HG03354 (cell line): ENCODE results near the gene EML5.

Experiments used
- ATAC-seq: cut with Tn5 transposase; IDR thresholded peaks from one replicate; pipeline ENCODE4 v1.9.1; 2021; ENCODE audit warnings: mild to moderate bottlenecking; ENCODE audit not compliant: unreplicated experiment, poor library complexity, severe bottlenecking

The EML5 gene

DNA sequence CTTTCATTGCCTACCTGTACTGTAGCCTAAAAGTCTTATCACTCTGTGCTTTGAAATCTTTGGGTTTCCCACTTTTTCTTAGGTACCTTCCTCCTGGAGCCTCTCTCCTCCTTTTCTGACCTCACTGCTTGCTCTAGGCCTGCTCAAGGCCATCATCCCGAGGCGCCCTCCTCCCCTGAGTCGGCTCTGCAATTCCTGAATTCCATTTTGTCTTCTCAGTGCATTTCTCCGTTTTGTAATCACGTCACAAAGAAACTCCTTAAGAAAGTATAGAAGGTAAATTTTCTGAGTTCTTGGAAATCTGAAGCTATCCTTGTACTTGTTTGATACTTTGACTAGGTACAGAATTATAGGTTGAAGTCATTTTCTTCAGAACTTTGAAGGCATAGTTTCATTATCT is 204.7 kb downstream of the EML5 start:
- ATAC-seq: no peak

DNA sequence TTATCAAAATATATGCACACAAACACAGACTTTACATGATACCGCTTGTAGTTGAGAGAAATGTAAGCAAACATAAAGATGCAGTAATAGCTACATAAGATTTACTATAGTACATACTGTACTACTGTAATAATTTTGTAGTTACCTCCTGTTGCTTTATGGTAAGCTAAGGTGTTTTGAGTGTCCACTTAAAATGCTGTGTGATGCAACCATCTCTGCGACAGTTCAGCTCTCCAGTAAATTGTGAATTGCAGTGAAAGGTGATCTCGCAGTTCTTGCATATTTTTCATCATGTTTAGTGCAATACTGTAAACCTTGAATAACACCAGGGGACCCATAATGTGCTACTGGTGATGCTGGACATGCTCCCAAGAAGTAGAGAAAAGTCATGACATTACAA is 208.3 kb downstream of the EML5 start:
- ATAC-seq: no peak

- no peak for ATAC-seq
These were observed 216.5 kb downstream of the EML5 start for GRCh38 chr14:88576222-88576621.

- no peak for ATAC-seq
These were observed 220.6 kb downstream of the EML5 start for GRCh38 chr14:88572117-88572516.

DNA sequence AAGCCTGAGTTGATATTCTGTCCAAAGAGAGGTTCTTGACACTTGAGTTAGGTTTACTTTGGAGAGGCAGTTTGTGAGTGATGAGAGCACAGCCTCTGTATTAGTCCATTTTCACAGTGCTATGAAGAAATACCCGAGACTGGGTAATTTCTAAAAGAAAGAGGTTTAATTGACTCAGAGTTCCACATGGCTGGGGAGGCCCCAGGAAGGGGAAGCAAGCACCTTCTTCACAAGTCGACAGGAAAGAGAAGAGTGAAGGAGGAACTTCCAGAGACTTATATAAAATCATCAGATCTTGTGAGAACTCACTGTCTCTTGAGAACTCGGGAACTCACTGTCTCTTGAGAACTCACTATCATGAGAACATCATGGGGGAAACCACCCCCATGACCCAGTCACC is 224.6 kb downstream of the EML5 start:
- no peak for ATAC-seq

DNA sequence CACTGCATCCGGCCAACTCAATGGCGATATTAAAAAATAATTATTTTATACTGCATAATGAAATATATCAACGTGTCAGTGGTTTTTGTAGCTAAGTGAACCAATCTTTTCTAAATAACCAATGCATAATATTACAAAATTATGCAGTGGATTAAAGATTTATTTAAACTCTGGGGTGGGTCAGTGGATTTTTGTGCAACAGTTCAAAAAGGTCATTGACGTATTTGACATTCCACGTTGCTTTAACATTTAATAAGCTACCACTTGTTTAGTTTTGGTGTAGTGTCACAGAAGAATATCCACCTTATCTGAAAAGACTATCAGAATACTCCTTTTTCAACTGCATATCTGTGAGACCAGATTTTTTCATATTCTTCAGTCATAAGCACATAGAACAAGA is 227.3 kb downstream of the EML5 start:
- ATAC-seq: no peak

- no peak for ATAC-seq
These were observed 228.9 kb downstream of the EML5 start for GRCh38 chr14:88563845-88564244.

GRCh38 chr14:88562831-88563686 is 229.7 kb downstream of the EML5 start, which contains the start of gene ZC3H14:
ZC3H14 (plus strand) TSS chr14:88563037; CDS start chr14:88563134, 97 bp downstream.
- ATAC-seq: peak; percentile 95

GRCh38 chr14:88562532-88562830 is 230.3 kb downstream of the EML5 start:
- ATAC-seq: no peak
